Measurements from ENCODE around the gene CTTN. TPM values are rescaled to one million over a fixed set of nuclear protein-coding genes. Genes with fewer than 3 reads are reported as not detected.

The CTTN gene
- total RNA-seq, 5 donors from 2014 or later (not counting 1 experiment from before 2014, with no cell fraction given) = 0.44 to 3.6 (median 2.3) TPM

GRCh38 chr11:70483917-70484316 is 85.6 kb downstream of the CTTN start:
- Mint-ChIP-seq H3K9me3 (no peaks in the 10 kb centered on the region), H3K4me3 (no peak overlapping the region), H3K4me1 (no peaks in the 10 kb centered on the region), H3K27ac (no peak overlapping the region), H3K36me3 (no peaks in the 10 kb centered on the region), H3K27me3 (peaks cover 0 to 6% of the 10 kb centered on the region in 2 donors)
- Histone ChIP-seq H3K4me3 (ENCODE audit: control insufficient read depth in 1 of 2, extremely low read depth in 1 of 2, low read length in 1 of 2) (no peak overlapping the region), H3K27ac (ENCODE audit: low read length) (no peak overlapping the region), H3K4me1 (ENCODE audit: control insufficient read depth in 1 of 2, extremely low read depth in 1 of 2, insufficient read depth in 2 of 2, low read length in 2 of 2) (no peaks in the 10 kb centered on the region), H3K9me3 (no peaks in the 10 kb centered on the region), H3K36me3 (ENCODE audit: control insufficient read depth in 2 of 2, extremely low read depth in 1 of 2, insufficient read depth in 1 of 2, low read length in 1 of 2) (no peaks in the 10 kb centered on the region), H3K27me3 (replicated peaks in 1 of 2; ENCODE audit: control insufficient read depth in 2 of 2, extremely low read depth in 1 of 2, insufficient read depth in 2 of 2, low read length in 1 of 2) (peaks cover 0 to 18% of the 10 kb centered on the region in 2 experiments)
- 92% methylated on average over 2 of the region's 2 CpGs for WGBS (ENCODE audit: insufficient coverage)
- DNase-seq (no peak), ATAC-seq (replicated peaks in 1 of 4) (no peak)
- CTCF ChIA-PET = interaction anchor here in 1 of 2 donors (0.6 kb wide), 1 partner anchor 22 kb away, joined by 6 read pairs; no protein-coding TSS in a partner anchor
- POLR2A ChIA-PET = no interaction called here

DNA sequence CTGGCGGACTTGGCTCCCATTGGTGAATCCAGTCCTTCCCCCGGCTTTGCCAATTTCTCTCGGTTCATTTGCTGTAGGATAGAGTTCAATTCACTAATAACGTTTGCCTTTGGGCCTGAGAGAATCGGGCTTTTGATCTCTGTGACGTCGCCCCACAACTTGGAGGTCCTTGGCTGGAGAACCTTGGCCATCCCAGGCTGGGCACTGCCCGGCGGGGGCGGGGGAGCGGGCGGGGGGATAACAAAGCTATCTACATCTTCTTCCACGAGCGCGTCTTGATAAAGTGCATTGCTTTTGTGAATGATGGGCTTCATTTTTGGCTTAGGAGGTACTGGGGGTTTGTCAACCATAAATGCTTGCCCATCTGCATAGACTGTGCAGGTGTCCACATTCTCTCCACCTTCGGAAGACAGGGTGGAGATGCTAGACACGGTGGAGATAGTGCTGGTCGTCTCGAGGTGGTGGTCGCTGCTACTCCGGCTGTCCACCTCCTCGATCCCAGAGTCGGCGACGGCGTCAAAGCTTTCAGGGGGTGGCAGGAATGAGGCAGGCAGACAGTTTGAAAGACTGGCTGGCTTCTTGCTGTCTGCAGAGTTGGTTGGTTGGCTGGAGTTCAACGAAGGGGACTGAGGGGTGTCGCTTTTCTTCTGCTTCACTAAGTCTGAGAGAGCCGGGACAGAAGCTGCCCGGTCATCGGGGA is 87.1 kb downstream of the CTTN start:
- POLR2A ChIA-PET = no interaction called here
- WGBS (ENCODE audit: insufficient coverage) = 88% methylated on average over 20 of the region's 31 CpGs
- H3K4me1 Mint-ChIP-seq = no peaks in the 10 kb centered on the region
- H3K9me3 Mint-ChIP-seq = no peaks in the 10 kb centered on the region
- H3K27ac ChIP-seq (ENCODE audit: low read length) = no peak overlapping the region
- H3K27me3 Mint-ChIP-seq = peaks cover 0 to 6% of the 10 kb centered on the region in 2 donors
- H3K4me3 Mint-ChIP-seq = no peak overlapping the region
- DNase-seq (no peak), ATAC-seq (replicated peaks in 1 of 4) (no peak)
- no peaks in the 10 kb centered on the region for H3K36me3 Mint-ChIP-seq
- H3K27ac Mint-ChIP-seq = no peak overlapping the region
- no peaks in the 10 kb centered on the region for H3K9me3 ChIP-seq
- CTCF ChIA-PET = no interaction called here
- no peak overlapping the region for H3K4me3 ChIP-seq (ENCODE audit: control insufficient read depth in 1 of 2, extremely low read depth in 1 of 2, low read length in 1 of 2)
- H3K36me3 ChIP-seq (ENCODE audit: control insufficient read depth in 2 of 2, extremely low read depth in 1 of 2, insufficient read depth in 1 of 2, low read length in 1 of 2) = no peaks in the 10 kb centered on the region
- peaks cover 0 to 20% of the 10 kb centered on the region in 2 experiments for H3K27me3 ChIP-seq (replicated peaks in 1 of 2; ENCODE audit: control insufficient read depth in 2 of 2, extremely low read depth in 1 of 2, insufficient read depth in 2 of 2, low read length in 1 of 2)
- no peaks in the 10 kb centered on the region for H3K4me1 ChIP-seq (ENCODE audit: control insufficient read depth in 1 of 2, extremely low read depth in 1 of 2, insufficient read depth in 2 of 2, low read length in 2 of 2)

DNA sequence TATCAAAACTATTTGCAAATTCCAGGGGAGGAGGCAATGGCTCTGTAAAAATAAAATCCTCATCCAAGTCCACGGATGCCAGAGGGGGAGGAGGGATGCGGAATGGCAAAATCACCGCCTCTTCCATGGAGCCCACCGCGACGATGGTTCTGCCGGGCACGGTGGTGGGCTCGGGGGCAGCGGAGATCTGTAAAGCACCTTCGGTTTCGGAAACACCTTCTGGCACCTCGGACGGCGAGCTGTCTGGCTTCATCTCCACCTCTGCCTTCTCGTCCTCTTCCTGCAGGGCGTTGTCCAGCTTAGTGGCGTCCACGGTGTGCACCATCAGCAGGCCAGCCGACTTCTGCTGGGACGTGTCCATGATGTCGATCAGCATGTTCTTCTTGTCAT is 87.7 kb downstream of the CTTN start:
- no peak overlapping the region for H3K4me3 ChIP-seq (ENCODE audit: control insufficient read depth in 1 of 2, extremely low read depth in 1 of 2, low read length in 1 of 2)
- H3K9me3 ChIP-seq = no peaks in the 10 kb centered on the region
- 91% methylated on average over 21 of the region's 22 CpGs for WGBS (ENCODE audit: insufficient coverage)
- CTCF ChIA-PET = no interaction called here
- H3K36me3 ChIP-seq (ENCODE audit: control insufficient read depth in 2 of 2, extremely low read depth in 1 of 2, insufficient read depth in 1 of 2, low read length in 1 of 2) = no peaks in the 10 kb centered on the region
- H3K27me3 Mint-ChIP-seq = peaks cover 0 to 6% of the 10 kb centered on the region in 2 donors
- peaks cover 0 to 2% (median 2%) of the 10 kb centered on the region in 3 donors for H3K9me3 Mint-ChIP-seq
- no peak for DNase-seq
- H3K4me1 ChIP-seq (ENCODE audit: control insufficient read depth in 1 of 2, extremely low read depth in 1 of 2, insufficient read depth in 2 of 2, low read length in 2 of 2) = no peaks in the 10 kb centered on the region
- H3K36me3 Mint-ChIP-seq = no peaks in the 10 kb centered on the region
- H3K4me3 Mint-ChIP-seq = no peak overlapping the region
- no peaks in the 10 kb centered on the region for H3K4me1 Mint-ChIP-seq
- POLR2A ChIA-PET = no interaction called here
- no peak overlapping the region for H3K27ac ChIP-seq (ENCODE audit: low read length)
- H3K27me3 ChIP-seq (replicated peaks in 1 of 2; ENCODE audit: control insufficient read depth in 2 of 2, extremely low read depth in 1 of 2, insufficient read depth in 2 of 2, low read length in 1 of 2) = peaks cover 0 to 20% of the 10 kb centered on the region in 2 experiments
- ATAC-seq (replicated peaks in 1 of 4) = no peak
- H3K27ac Mint-ChIP-seq = no peak overlapping the region

Other genes starting within 250 kb of the CTTN start
- gene FADD, start 195.2 kb upstream of the CTTN start, total RNA-seq = 10 to 100 TPM in 4 of 5 donors, 1 to 10 TPM in 1; 8.4 to 53.9 (median 50.8) TPM
- 10 to 100 TPM; 41.0 to 50.7 (median 49.6) TPM for gene PPFIA1, start 127.8 kb upstream of the CTTN start, total RNA-seq